Activated T-cell treated with anti-CD3 and anti-CD28 coated beads, Interleukin-2, amount 50 U/mL, for 48 hours (primary cell): ENCODE data around the gene CCR5.
"Not testable (repeated sequence)": the region's sequence is repeated elsewhere in the genome, so short reads cannot be mapped to it uniquely, and the experiment has no call there.

Experiments used
- DNase-seq, 2 experiments: peaks; one replicate each; pipeline ENCODE4 v3.0.0-alpha.2; 2020

Gene CCR5

DNA sequence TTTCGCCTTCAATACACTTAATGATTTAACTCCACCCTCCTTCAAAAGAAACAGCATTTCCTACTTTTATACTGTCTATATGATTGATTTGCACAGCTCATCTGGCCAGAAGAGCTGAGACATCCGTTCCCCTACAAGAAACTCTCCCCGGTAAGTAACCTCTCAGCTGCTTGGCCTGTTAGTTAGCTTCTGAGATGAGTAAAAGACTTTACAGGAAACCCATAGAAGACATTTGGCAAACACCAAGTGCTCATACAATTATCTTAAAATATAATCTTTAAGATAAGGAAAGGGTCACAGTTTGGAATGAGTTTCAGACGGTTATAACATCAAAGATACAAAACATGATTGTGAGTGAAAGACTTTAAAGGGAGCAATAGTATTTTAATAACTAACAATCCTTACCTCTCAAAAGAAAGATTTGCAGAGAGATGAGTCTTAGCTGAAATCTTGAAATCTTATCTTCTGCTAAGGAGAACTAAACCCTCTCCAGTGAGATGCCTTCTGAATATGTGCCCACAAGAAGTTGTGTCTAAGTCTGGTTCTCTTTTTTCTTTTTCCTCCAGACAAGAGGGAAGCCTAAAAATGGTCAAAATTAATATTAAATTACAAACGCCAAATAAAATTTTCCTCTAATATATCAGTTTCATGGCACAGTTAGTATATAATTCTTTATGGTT is at the start of gene CCR5:
Gene CCR5, plus strand, starts transcription at position 108 of the 680 bp plus-strand sequence. CDS start 1,957 bp downstream, outside the sequence.
- DNase-seq, result peak in 1 of 2 experiments; percentile 19

DNA sequence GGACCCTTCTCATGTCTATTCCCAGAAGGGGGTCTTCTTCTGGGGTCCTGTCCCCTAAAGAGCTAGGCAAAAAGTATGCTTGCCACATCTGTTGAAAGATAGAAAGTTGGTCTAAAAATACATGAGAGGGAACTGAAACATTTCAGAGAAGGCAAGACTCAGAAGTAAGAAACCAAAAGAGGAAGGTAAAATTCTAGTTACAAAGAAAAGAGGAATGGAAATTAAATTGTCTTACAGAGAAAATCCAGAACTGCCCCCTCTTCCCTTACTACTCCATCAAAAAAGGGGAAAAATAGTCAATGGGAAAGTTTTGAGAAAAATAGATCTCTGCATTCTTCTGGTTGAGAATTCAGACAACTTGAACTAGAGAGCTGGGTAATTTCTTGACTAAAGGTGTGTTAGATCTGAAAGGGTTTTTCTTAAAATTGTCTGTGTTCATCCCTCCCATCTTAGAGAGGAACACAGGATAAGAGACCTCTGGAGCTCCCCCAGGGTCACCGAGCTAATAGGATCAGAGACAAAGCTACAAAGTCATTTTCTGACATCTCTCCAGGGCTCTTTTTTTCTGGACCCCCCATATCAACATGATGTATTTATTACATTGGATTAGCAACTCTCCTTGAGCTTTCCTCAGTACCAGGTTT is 49.2 kb upstream of the CCR5 start:
- DNase-seq, result no peak

DNA sequence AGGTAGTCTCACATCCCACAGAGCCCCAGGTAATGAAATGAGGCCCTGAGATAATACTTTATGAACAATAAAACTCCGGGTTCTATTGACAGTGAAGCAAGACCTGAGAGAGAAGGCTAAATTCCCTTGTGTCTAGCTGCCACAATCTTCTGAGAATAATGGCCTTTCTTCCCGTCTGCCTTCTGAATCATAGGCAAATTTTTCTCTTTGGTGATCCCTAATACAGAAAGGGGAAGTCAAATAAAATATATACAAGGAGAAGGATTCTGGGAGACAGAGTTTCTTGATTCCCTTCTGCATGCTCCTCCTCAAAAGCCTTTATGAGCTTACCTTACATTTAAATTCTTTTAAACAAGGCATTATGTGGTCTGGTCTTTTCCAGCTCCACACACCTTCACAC is 46.7 kb upstream of the CCR5 start:
- no peak for DNase-seq

DNA sequence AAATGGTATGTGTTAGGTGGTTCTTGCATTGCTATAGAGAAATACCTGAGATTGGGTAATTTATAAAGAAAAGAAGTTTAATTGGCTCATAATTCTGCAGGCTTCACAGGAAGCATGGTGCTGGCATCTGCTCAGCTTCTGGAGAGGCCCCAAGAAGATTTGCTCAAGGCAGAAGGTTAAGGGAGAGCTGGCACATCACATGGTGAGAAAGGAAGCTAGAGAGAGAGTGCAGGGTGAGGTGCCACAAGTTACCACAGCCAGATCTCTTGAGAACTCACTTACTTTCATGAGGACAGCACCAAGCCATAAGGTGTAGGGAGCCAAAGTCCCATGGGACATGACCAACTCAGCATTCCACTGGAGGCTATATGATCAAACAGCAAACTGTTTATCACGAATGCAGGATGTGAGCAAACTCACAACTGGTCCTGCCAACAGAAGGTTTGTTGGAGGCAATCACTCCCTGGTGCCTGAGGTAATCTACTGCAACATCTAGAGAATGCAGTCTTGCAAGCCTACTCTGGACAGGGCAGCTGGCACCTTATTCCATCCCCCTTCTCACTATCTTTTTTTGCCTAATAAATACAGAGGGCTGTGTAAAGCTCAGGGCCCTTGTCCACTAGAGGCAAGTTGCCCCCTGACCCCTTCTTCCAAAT is 45.0 kb upstream of the CCR5 start:
- no peak for DNase-seq

DNA sequence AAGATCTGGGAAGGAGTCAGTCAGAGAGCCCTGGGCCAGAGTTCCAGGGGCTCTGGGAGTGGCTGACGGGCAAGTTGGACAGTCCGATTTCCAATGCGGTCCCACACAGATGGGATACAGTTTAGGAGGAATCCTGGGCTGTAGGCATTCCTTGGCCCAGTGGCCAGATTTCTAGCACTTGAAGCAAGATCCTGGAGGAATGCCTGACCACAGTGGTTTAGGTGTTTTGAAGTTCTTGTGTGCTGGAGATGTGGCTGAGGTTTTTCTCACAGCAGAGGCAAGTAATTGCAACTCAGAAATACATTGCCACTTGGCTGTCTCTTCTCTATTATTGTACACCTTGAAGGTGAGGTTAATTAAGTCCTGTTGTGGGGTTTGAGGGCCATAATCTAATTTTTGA is 40.1 kb upstream of the CCR5 start:
- DNase-seq, result not testable (repeated sequence)

DNA sequence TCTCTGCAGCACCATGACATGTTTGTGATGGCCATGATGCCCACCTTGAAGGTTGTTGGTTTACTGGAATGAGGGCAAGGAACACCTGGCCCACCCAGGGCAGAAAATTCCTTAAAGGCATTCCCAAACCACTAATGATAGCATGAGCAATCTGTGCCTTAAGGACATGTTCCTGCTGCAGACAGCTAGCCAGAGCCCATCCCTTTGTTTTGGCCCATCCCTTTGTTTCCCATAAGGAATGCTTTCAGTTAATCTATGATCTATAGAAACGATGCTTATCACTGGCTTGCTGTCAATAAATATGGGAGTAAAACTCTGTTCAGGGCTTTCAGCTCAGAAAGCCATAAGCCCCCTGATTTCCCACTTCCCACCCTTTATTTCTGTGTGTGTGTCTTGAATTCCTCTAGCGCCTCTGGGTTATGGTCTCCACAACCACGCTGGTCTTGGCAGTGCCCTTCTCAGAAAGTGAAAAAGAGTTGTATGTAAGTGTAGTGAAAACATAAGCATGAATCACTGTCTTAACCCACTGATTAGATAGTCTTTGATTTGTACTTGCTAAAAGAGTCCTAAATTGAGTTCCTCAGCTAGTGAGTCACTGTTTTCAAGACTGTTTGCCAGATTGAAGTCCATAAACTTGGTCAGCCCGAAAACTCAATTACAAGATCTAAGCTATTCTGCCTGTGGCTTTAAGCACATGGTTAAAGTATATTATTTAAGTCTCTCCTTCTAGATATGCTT is 35.8 kb upstream of the CCR5 start:
- DNase-seq, result peak in 1 of 2 experiments; percentile 42

DNA sequence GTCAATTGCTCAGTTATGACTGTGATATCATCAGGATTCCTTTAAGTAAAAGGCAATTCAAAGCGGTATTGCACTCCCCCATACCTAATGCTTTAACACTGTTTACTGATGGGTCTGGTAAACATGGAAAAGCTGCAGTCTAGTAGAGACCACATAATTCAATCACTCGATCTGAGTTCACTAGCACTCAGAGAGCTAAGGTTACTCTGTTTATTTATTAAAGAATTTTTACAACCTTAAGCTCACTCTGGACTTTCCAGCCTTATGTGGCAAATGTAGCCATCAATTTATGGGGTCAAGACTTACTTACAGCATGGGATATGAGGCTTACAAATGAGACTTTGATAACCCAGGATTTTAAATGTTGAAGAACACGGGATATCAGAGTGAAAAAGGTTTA is 35.2 kb upstream of the CCR5 start:
- DNase-seq, result no peak

DNA sequence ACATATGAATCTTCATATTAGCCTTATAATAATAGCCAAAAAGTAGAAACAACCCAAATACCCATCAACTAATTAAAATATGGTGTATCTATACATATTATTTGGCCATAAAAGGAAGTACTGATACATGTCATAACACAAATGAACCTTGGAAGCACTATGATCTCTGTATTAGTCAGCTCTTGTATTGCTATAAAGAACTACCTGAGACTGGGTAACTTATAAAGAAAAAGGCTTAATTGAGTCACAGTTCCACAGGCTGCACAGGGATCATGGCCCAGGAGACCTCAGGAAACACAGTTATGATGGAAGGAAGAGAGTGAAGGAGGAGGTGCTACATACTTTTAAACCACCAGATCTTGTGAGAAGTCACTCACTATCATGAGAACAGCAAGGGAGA is 32.8 kb upstream of the CCR5 start:
- DNase-seq, result no peak

DNA sequence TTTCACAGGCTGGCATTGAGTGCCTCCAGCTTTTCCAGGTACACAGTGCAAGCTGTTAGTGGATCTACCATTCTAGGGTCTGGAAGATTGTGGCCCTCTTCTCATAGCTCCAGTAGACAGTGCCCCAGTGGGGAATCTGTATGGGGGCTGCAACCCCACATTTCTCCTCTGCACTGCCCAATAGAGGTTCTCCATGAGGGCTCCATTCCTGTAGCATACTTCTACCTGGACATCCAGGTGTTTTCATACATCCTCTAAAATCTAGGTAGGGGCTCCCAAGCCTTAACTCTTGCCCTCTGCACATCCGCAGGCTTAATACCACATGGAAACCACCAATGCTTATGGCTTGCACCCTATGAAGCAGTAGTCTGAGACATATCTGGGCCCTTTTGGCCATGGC is 31.9 kb upstream of the CCR5 start:
- no peak for DNase-seq

DNA sequence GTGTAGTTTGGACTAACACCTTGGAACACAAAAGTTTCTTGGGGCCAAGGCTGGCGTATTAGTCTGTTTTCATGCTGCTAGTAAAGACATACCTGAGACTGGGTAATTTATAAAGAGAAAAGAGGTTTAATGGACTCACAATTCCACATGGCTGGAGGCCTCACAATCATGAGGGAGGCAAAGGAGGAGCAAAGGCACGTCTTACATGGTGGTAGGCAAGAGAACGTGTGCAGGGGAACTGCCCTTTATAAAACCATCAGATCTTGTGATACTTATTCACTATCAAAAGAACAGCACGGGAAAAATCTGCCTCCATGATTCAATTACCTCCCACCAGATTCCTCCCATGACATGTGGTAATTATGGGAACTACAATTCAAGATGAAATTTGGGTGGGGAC is 26.3 kb upstream of the CCR5 start:
- no peak for DNase-seq

DNA sequence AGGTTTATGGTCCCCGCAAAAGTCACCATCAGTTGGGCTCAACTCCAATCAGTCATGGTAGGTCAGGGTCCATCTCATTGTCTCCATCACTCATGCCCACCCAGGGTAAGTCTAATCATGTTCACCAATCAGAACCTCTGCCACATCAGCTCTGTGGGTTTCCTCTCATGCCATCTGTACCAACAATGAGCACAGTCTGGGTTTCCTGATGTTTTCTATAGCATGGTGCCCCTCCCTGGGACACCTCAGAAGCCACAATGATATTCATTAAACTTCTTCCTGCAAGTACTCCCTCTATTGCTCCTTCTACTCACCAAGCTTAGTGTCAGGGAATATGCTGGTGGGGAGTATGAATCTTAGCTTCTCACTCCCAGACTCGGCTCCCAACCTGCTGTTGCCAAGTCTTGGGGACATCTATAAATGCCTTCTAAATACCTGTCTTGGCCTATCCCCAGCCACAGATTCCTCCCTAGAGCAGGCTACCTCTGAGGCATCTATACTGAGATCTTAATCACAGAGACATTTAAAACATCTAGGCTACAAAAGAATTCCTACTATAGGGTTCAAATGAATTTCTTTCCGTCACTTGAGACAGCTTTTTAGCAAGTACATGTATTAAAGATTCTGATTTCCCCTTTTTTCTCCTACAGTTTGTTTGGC is 21.8 kb upstream of the CCR5 start:
- no peak for DNase-seq

DNA sequence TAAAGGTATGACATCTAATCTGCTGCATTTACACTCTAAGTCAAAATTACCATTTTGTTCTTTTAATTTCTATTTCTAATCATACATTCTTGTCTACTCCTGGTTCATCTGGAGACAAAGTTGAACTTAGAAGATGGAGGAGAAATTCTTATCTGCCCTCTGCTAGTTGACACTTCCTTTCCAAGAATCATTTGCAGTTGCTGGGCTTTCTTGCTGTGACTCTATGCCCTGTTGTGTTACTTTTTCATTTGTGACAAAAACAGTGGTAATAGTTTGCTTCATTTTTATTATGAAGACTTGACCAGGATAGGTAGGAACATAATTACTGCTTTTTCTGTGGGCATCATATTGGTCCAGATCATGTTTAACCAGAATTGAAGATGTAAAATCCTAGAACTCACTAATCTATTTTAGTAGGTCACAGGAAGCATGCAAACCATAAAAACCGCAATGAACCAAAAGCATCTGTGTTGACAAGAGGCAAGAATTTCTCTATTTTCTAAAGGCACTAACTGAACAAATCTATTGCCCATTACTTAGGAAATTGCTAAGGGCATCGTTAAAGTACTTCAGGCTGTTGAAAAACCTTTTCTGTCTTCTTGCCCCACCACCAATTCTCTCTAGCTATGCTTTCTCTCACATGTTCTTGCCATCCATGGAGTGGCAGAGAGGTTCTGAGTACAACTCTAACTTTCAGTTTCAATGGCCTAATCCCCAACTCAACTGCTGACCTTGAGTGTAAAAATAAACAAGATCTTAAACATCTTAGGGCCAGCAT is 21.1 kb upstream of the CCR5 start:
- no peak for DNase-seq

DNA sequence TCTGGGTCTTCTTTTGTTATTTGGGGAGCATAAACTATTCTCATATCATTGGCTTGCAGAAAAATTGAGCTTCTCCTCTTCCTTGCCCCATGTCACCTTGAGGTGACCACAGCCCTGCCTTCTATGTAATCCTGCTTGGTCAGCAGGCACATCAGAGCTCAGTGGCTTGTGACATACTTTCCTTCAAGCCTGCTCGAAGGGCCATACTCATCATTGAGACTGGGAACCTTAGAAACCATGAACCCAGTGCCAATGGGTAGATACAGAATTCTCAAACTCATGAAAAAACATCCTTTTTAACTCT is 20.5 kb upstream of the CCR5 start:
- no peak for DNase-seq

DNA sequence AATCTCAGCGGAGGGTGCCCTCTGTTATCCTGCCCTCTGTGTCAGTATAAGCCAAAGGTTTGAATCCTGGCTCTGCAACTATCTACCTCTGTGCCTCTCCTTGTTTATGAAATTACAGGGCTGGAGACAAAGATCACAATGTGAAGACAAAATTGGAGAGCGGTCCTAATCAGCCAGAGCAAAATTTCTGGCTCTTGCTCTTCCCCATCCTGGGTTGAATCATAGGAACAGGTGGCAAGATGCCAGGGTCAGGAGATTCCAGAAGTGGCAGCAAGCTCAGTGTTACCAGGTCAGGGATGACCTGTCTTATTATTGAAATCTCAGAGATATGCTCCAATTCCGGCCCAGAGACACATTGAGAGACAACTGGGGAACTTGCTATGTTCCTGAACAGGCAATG is 19.1 kb upstream of the CCR5 start:
- DNase-seq, result no peak

DNA sequence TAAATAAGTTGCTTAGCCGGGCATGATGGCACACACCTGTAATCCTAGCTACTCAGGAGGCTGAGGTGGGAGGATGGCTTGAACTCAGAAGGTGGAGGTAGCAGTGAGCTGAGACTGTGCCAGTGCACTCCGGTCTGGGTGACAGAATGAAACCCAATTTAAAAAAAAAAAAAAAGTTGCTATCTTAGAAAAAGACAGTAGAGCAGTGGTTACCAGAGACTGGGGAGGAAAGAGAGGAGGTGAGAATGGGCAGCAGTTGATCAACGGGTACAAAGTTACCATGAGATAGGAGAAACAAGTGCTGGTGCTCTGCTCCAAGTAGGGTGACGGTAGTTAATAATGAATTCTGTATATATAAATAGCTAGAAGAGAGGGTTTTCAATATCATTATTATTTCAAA is 17.7 kb upstream of the CCR5 start:
- no peak for DNase-seq

DNA sequence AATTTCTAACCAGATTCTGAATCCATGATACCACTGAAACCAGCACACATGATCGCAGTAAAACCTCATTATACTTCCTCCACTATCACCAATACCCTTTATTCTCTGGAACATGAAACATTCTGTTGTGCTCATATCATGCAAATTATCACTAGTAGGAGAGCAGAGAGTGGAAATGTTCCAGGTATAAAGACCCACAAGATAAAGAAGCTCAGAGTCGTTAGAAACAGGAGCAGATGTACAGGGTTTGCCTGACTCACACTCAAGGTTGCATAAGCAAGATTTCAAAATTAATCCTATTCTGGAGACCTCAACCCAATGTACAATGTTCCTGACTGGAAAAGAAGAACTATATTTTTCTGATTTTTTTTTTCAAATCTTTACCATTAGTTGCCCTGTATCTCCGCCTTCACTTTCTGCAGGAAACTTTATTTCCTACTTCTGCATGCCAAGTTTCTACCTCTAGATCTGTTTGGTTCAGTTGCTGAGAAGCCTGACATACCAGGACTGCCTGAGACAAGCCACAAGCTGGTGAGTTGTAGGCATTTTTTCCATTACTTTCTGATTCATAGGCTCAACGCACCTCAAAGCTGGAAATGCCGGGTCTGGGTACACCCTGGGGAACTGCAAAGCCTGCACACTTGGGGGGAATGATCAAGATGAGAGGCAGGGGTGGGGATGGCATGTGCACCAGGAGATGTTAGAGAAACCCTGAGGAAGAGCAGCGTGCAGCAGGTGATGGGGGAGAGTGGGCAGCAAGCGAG is 16.9 kb upstream of the CCR5 start, which contains the start of gene CCR2:
Gene CCR2, plus strand, starts transcription at position 465 of the 764 bp plus-strand sequence. CDS start 3,417 bp downstream, outside the sequence.
- DNase-seq, result peak; percentile 53 to 55

DNA sequence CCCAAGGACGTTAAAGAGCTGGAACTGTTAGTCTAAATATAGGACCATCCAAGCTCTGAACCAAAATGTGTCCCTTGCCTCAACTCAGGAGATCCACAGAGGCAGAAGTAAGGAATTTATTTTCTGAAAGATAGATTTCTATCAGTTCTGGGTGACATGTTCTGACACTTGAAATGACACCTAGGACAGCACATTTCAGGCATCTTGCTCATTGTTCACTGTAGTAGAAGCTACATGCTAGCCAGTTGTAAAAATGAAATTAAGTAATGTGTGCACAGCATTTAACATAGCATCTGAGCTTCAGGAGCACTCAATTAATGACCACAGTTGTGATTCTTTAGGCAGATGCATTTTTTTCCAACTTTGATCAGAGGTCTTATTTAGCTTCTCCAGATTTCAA is 16.3 kb upstream of the CCR5 start:
- DNase-seq, result no peak

DNA sequence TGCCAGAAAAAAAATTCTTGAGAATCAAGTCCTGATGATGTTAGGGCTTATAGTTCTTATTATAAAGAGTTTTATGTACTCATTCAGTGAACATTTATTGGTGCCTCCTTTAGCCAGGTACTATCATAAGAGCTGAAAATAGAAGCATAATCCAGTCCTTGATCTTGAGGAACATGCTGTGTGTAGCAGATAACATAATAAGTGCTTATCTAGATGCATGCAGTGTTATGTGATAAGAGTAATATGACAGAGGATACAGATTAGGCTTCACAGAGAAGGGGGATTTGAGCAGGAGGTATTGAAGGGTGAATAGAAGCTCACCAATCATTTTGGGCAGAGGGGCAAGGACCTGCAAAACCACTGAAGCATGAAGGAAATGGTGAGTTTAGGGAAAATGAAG is 15.8 kb upstream of the CCR5 start:
- no peak for DNase-seq

DNA sequence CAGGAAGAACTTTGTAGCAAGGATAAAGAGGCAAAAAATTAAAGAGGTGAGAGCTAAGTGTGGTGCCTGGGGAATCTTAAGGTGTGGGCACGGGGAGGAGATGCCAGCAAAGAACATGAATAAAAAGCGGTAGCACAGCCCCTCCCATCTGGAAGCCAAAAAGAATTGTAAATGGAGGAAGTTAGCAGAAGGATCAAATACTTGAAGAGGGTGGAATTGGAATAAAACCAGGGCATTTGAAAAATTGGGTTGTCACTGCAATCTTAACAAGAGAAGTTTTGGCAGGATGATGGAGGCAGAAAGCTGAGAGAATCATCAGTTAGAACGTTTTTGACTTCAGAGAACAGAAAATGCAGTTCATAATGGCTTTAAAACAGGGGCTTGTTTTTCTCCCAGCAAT is 14.5 kb upstream of the CCR5 start:
- no peak for DNase-seq

DNA sequence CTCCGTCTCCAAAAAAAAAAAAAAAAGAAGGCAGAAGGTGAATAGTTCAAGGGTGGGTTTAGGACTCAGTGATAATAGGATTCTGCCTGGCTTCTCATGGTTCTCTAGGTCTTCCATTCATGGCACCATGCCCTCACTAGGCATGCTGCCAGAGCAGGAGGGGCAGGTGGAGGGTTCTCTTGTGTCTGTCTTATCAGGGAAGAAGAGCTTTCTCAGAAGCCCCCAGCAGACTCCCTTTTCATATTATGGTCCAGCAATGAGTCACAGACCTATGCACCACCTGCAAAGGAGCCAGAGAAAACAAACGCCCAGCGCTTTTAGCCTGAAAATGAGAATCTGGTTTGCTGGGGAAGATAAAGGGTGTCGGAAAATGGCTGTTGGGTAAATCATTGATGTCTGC is 13.8 kb upstream of the CCR5 start:
- DNase-seq, result no peak

DNA sequence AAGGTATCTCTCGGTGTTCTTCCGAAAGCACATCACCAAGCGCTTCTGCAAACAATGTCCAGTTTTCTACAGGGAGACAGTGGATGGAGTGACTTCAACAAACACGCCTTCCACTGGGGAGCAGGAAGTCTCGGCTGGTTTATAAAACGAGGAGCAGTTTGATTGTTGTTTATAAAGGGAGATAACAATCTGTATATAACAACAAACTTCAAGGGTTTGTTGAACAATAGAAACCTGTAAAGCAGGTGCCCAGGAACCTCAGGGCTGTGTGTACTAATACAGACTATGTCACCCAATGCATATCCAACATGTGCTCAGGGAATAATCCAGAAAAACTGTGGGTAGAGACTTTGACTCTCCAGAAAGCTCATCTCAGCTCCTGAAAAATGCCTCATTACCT is 12.3 kb upstream of the CCR5 start:
- no peak for DNase-seq
